Gastrocnemius medialis (tissue), 4 donors: ENCODE results near the gene RNLS.

Experiments used
- CTCF ChIP-seq, 5 experiments: fragments of 450-650 bp in 3 of 5; fragments of 200-600 bp in 2 of 5; sonication (generic) in 2 of 5; IDR thresholded peaks in 4 of 5; conservative IDR thresholded peaks in 1 of 5; 1 replicate in 4 of 5; 2 replicates in 1 of 5; pipeline ENCODE4 v1.5.1; 2016 to 2019; ENCODE audit warnings: antibody characterized with exemption in 5 of 5, mild to moderate bottlenecking in 3 of 5, moderate library complexity in 3 of 5
- POLR2A ChIP-seq, 2 donors: fragments of 450-650 bp; IDR thresholded peaks; one replicate each; pipeline ENCODE4 v1.6.1; 2017; ENCODE audit warnings: antibody characterized with exemption in 2 of 2, mild to moderate bottlenecking in 2 of 2, moderate library complexity in 2 of 2

- TF ChIP-seq POLR2A (IDR thresholded peaks at IDR 0.05) (no peak), CTCF (IDR thresholded peaks at IDR 0.05 in 4 of 5, conservative IDR thresholded peaks at IDR 0.05 in 1 of 5) (no peak)
These were observed 297.1 kb downstream of the RNLS start for GRCh38 chr10:88286030-88286429.
